CD4-positive, alpha-beta T cell treated with Interferon gamma for 1 hour (primary cell): Measurements from ENCODE around the gene FHIT.

Experiments used
- DNase-seq: peaks from one replicate; pipeline ENCODE4 v3.0.0-alpha.2; 2020

FHIT gene

DNA sequence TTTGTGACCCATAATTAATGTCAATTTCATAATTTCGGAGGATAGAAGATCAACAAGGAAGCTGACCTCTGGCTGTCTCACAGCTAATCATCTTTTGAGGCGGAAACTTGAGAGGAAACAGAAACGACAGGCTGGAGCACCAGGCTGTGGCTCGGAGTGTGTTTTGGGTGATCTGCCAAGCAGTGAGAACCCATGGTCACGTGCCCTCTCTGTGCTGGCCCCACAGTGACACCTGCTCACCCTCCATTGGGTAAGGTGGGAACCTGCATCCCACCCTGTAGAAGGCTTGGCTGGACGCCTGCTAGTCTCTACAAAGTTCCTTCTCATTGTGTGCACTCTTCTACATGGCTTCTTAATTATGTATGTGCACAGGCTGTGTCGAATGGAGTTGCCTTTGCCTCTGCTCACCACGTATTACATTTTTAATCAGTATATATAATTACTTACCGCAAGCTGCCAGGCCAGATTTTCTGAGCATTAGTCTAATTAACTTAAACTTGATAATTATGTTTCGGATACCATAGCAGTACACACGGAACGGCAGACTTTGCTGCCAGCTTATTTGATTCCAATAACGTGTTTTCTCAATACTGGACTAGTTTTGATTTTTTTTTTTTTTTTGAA is 1482.0 kb downstream of the FHIT start:
- no peak for DNase-seq

DNA sequence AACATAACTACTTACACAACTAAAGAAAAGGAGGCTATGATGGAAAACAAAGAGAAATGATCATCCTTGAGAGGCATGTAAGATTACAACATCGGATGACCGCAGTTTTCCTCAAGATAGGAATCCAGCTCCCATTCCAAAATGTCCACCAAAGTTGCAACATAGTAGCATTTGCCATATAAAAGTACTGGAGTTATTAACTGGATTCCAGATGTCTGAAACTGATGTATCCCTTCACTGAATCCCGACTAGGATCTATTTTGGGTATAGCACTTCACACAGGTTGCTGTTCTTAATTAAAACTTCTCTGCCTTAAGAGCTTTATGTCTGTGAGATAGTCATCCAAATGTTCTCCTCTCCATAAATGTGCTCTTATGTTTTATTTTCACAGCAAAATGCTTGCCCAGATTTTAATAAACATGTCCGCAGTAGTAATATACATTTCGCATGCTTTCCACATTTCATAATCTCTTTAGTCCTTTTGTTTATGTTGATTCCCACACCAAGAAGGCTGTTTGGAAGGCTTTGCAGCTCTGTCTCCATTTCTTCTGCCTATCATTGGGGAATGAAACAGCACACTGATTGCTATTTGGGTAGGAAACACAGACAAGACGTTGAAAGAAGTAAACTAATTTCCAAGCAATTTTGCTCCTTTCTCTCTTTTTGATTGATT is 1484.9 kb downstream of the FHIT start:
- DNase-seq, result no peak

DNA sequence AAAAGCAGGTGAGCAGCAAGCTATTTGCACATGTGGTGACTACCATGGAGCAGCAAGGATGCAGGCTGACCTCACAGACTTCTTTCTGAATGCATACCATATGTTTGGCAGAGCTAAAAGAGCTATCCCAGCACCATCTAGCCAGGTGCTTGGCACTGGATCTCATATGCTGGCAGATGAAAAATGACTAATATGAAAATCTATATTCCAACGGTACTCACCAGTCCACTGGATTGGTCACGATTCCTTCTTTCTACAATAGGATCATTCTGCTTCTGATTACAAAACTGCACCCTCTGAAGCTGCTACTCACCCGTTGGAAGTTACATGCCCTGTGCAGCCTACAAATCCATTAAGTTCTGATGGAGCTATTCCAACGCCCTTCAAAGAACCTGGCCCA is 1487.1 kb downstream of the FHIT start:
- DNase-seq, result no peak

DNA sequence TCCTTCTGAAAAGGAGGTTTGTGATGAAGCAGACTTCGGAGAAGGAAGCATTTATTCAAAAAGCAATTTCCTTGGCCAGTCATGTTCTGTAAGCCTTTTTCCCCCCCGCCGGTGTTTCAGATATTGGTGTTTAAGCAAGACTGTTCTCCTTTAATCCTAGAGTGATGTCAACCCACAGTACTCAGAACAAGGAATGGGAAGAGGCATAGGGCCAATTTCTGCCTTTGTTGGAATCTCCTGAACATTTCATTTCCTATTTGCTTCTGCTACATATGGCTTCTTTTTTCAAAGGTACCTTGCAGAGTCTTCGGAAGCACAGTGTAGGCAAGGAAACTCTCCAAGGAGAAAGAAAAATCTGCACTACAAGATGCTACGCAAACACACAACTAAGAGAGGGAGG is 1488.3 kb downstream of the FHIT start:
- DNase-seq, result no peak

DNA sequence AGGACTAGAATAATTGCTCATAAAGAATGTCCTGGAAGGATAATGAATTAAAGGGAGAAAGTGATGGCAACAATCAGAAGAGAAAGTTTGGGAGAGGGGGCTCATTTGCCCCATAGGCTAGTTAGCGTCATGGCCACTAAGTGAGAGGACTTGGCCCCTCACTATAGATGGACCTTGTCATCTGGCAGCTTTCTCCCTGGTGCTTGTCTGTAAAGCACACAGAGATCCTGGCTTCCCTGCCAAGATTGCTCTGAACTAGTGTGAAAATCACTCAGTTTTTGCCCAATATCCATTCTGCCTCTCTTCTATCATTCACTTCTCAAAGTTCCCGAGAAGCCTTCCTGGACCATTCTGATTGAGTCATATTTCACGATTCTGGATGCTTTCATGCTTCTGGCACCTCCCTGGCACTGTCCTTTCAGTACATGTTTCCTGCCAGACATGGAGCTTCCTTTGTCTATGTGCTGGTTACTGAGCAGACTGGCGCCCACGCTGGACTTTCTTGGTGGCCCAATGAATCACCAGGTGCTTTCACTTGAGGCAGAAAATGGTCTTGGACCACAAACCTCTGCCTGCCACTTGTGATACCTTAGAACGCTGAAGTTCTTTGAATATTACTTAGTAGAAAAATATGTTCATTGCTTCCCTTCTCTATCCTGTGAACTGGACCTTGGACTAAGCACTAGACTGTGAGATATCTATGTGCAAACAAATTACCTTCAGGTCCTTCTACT is 1491.8 kb downstream of the FHIT start:
- DNase-seq, result no peak

DNA sequence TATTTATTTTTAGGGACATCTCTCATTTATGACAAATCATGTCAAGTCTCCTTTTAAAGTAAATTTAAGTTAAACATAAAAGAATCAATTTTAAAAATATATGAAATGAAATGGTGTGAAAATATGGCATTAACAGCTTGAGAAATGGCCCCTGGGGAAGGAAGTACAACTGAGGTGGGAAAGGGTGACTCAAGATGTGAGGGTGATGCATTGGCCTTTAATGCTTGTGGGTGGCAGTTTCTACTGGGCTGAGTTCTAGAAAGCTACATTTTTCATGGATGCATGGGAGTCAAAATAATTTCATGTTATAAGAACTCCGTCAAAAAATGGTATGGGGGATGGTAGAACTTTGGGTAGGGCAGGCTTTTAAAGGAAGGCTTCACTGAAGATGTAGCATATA is 1492.6 kb downstream of the FHIT start:
- DNase-seq, result no peak

DNA sequence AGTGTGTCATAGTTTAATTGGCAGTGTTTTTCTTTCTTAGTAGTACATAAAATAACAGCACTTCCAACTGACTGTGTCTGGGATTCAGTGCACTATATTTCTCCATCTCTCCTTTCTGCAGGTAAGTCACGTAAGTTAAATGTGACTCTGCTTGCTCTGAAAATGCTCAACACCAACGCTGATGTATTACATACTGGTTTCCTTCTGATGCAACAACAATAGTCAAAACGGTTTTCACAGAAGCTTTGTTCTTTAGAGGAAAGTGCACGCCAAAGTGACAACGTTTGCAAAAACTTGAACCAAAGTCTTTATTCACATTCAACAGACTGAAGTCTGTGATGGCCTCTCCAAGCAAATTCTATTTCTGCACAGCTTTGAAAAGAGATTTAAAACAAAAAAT is 1494.3 kb downstream of the FHIT start:
- no peak for DNase-seq

DNA sequence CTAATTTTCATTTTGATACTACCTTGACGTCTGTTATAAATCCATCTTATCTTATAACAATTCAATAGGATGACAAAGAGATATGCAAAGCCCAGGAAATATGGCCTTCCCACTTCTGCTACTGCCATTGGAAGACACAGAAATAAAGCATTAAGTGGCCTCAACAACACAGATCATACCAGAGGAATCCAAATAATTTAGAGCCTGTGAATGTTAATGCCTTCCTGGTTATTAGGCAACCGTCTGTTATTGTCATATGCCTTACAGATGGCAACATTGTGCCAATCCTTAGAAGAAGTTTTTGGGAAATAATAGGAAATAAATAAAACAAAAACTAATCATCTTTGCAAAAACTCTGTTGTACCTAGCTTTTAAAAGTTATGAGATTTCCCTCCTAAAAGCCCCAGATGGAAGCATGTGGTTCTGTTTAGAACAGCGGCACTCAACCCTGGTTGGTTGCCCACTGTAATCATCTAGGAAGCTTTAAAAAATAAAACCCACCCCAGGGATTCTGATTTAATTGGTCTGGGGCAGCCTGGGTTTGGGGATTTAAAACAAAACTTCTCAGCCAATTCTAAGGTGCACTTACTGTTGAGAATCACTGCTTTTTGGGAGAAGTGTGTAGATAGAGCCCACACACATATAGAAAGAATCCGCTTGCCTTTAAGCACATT is 1496.7 kb downstream of the FHIT start:
- no peak for DNase-seq

DNA sequence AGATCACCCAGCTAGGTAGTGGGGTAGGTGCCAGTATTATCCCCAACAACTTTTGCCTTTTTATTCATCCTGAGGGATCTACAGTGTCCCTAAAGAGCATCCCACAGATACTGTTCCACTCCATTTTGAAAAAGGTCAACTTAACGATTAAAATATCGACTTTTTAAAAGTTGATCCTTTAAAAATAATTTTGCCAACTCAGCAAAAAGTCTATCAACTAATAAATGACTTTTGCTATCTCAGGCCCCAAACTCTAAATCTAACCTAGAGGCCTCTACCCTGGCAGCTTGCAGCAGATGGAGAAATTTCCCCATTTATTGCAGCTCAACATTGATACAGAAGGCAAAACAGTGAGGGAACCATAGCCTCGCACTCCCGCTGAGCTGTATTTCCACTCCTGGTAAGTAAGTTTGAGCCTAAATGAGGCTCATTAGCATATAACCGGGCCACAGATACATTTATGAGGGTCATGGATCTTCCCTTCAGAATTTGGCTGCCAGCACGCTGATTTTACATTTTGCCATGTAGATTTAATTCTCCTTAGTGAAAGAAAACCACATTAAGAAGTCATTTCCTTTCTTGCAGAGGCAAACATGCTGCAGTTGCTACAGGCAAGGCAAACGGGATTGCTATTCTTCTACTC is 1497.3 kb downstream of the FHIT start:
- DNase-seq, result no peak

DNA sequence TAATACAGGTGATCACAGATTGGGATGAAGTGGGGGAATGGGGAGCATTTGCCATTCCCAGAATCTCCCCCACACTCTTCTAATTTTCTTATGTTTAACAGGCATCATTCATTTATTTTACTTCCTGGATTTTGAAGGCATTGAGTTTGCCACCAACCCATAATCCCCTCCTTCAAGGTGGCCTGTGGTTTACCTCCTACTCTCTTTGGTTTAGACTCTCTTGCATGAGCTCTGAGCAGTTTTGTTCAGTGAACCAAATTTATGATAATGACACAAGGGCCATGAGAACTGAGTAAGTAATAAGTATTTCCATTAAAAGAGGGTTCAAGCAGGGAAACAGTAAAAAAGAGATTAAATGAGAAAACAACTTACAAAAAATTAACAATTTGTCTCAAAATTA is 1498.3 kb downstream of the FHIT start:
- DNase-seq, result no peak

DNA sequence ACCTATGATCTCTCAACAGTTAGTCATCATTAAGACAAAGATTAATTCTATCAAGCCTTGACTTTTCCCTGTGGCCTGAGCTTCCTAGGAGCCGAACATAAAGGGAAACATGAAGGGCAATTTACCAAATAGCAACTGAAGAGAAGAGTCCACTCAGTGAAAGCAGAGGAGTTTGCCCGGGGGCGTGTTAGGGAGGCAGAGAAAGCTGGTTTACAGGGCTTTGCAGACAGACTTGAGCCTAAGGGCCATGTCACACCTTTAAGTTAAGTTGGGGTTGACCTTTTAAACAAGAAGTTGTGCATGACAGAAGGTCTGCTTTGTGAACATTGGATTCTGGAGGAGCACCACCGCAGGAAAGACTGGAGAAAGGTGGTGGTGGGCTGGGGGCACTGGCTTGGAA is 1499.6 kb downstream of the FHIT start:
- DNase-seq, result no peak

DNA sequence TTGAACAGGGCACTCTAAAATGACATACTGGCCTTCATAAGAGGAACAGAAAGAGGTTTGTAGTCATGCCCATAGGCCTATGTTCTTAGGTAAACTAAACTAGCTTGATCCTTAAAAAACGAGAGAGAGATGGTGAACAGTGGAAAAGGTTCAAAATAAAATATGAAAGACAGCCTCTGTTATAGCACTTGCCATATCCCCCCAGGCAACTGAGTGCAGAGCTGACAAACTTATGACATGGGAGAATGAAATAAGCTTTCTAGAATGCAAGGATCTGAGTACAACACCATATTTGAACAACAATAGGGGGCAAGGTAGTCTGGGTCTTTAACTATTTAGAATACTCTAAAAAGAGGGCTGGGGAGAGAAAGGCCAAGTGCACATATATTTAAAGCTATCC is 1500.9 kb downstream of the FHIT start:
- no peak for DNase-seq

DNA sequence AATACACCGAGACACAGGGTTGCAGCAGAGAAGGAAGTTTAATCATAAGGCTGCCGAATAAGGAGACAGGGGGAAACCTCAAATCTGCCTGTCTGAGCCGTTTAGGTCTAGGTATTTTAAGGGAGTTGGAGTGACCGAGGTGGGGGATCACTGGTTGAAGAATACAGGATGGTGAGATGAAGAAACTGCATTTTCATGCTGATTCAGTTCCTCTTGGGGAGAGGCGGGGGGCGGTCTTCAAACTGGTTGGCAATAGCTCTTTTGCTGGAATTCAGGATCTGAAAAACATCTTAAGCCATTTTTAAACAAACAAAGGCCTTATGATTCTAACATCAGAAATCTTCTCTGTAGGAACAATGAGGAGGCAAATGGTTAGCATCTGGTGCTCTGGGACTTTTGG is 1502.0 kb downstream of the FHIT start:
- no peak for DNase-seq

DNA sequence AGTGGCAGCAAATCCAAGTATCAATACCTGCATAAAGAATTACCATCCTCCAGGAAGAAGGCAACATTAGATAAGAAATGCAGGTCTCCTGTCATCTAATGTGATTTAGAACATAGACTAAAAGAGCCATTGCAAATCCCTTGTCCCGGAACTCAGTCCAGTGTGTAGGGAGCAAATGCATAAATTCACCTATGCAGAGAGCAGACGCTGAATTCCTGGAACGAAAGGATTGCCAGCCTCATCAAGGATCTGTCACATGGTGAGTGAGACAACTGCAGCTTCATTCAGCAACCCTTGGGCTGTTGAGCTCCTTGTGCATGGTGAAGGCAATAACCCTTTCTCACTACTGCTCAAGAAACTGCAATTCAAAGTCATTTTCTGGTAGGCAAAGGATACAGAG is 1504.7 kb downstream of the FHIT start:
- DNase-seq, result no peak

DNA sequence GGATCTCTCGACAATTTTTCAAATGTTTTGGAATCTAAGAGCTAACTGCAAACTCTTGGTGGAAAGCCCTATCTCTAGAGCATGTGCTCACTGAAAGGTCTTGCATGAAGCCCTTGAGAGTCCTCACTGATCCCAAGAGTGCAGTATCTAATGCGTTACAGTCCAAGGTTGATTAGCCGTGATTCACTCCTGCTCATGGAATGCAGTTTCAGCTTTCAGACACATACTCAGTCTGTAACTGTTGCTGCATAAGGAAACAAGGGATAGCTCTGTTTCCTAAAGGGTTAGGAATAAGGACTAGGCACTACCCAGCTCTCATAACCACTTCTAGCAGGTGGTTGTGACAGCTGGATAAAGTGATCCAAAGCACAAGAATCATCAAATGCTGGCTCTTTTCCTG is 1514.0 kb downstream of the FHIT start:
- DNase-seq, result no peak

DNA sequence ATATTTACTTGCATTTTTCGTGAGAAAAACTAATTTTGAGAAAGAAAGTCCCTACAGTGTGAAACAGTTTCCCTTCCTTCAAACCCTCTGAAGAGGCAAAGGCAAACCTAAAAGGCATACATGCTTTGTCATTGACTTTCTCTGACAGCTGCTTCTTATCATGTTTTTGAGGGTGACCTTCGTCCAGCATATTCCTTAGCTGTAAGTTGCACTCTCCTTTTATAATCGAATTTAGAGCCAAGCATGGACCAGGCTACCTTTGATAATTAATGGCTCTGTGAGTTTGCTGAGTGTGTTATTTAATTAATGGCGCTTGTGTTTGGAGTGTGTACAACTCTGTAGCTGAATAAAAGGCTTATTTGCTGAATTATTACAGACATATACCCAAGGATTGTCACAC is 1517.2 kb downstream of the FHIT start:
- DNase-seq, result no peak

DNA sequence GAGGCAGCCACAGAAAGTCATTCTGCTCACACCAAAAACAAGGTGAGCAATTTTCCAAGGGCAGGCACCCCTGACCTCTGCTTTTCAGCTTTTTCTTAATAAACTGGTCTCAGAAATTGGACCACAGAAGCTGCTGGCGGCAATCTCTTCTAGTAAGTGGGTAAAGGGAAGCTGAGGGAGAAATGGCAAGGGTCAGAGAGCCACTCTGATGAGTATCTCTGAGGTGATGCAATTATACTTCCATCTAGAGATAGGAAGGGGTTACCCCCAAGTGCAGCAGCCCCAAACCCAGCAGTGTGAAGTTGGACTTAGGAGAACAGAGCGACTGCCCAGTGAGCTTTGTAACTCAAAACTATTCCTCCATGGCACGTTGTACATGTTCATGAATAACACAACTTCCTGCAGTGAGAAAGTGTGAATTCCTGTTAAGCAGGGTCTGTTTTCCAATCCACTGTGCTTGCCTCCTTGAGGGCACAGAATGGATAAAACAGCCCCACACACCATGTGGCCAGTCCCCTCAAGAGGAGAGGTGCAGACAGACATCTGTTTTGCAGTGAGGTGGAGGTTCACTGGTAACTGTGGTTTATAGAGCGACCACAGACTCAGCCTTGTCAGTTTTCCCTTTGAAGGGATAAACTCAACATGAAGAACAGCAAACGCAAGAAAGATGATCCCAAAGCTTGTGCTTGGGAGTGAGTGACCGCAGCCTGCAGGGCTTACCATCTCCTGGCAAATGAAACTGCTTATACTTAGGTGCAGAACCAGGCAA is 1518.0 kb downstream of the FHIT start:
- no peak for DNase-seq

DNA sequence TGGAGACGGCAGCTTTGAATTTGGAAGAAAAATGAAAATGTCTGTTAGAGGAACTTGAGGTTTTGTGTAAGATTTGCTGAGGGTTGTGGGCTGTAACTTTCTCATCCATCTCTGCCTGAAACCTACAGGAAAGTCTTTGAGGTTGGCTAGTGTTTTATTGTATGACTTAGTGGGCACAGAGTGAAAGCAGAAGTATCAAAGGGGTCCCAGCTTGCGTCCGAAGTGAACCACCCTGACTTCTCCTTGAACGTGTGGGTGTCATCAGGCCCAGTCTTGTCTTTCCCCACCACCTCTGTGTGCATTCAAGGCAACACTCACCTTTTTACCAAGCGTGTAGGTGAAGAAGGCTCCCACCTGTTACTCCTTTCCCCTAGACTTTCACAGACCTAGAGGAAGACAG is 1519.3 kb downstream of the FHIT start:
- DNase-seq, result no peak

DNA sequence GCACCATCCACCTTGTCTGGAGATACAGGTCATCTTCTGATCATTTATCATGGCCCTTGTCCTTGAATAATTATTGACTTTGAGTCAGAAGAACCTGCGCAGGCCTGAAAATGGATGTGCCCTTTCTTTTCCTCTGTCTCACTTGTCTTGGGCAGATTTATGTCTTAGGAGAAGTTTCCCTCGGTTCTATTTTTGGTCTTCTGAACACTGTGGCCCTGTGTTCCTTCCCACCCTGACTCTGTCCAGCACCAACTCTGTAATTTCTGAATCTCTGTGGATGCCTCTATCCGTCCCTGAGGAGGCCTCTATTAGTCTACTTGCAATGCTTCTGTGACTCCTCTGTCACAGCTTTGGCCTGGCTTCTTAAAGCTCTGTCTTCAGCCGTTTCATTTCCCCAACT is 1520.7 kb downstream of the FHIT start:
- DNase-seq, result no peak

DNA sequence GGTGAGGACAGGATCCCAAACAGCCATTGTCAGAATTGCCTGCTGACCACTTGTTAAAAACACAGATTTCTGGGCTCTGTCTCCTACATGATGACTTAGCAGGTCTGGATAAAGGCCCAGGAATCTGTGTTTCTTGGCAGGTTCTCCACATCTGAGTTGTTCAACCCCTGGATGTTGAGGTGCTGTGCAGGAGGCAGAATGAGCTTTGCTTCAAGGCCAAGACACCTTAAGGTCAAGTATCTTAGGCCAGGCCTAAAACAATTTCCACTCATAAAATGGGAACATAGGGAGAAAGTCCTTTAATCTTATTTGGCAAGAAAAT is 1522.7 kb downstream of the FHIT start:
- no peak for DNase-seq

DNA sequence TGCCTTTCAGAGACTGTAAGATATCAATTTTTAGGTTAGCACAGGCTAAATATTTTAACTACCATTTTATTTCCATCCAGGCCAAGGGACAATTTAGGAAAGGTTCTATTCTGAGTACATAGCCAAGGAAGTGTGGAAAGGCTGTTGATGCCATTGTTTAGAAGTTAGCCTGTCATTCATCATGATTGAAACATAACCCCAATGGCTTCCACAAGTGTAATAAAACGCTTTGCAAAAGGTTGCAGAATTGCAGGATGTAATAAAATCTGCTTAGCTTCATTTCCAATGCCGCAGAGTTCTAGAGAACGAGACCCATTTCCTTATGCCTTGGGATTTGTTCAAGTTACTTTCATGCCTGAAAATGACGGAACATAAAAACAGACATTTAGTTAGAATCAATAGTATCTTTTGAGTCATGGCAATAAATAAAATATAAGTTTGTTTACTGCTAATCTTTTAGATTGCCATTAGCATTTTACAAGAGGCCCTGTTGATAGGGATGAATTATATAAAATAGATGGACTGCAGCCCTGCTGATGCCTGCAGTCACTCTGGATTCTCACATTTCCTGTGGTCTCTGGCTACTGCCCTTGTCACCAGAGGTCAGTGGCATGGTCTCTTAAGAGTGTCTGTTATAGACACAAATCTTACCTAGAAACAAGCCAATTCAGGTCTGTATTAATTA is 1523.2 kb downstream of the FHIT start:
- DNase-seq, result no peak

DNA sequence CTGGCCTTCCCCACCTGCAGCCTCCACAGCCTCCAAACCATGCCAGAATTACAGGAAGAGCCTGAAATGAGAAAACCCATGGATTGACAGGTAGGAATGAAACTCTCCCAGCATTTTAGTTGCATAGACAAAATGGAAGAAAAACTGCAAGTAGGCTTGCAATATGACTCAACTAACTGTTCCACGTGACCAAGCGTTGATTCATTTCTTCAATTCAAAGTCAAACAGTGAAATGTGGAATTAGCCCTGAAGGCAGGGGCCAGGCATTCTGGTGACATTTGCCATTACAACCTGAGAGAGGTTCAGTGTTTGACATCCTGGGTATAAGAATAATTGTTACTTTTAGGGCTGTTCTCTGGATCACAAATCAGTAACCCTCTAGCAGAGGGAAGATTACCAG is 1525.0 kb downstream of the FHIT start:
- no peak for DNase-seq
